ENCODE data around the gene KPTN. TPM values are rescaled to one million over a fixed set of nuclear protein-coding genes. Genes with fewer than 3 reads are reported as not detected.

Gene KPTN
- total RNA-seq, 1 experiment from 2014 or later: 22.8 TPM

- DNase-seq: peak; percentile 69
- H3K27me3 Mint-ChIP-seq (ENCODE audit: unreplicated experiment): peaks cover 100% of the 10 kb centered on the region
- no TSS peak for BruUV-seq (replicated peaks)
- CTCF ChIA-PET: interaction anchor here (0.6 to 1.7 kb wide), 4 partner anchors 11 to 269 kb away, joined by 6 to 10 read pairs (median 8); no protein-coding TSS in a partner anchor
- peak overlapping the region; percentile 2 for H3K27ac Mint-ChIP-seq (ENCODE audit: unreplicated experiment)
- H3K36me3 Mint-ChIP-seq (ENCODE audit: insufficient read depth, unreplicated experiment): no peaks in the 10 kb centered on the region
- H3K4me1 Mint-ChIP-seq (ENCODE audit: low read depth, unreplicated experiment): peaks cover 12% of the 10 kb centered on the region
- no peak overlapping the region for H3K4me3 Mint-ChIP-seq (ENCODE audit: low read depth, unreplicated experiment)
- intact Hi-C loops (cut with micrococcal nuclease; ENCODE audit: unreplicated experiment): loop anchor here (2.0 kb wide), 1 partner anchor 170 kb away; the partner anchor contains the start of gene BICRA
- no peaks in the 10 kb centered on the region for H3K9me3 Mint-ChIP-seq (ENCODE audit: low read depth, unreplicated experiment)
- TF ChIP-seq CTCF (IDR thresholded peaks at IDR 0.05; ENCODE audit: unreplicated experiment): no peak
These were observed 45.2 kb downstream of the KPTN start for GRCh38 chr19:47438793-47439220.

GRCh38 chr19:47437500-47437899 lies 46.5 kb downstream of the KPTN start:
- DNase-seq: no peak
- Mint-ChIP-seq H3K36me3 (ENCODE audit: insufficient read depth, unreplicated experiment) (no peaks in the 10 kb centered on the region), H3K4me1 (ENCODE audit: low read depth, unreplicated experiment) (peaks cover 12% of the 10 kb centered on the region), H3K9me3 (ENCODE audit: low read depth, unreplicated experiment) (no peaks in the 10 kb centered on the region), H3K4me3 (ENCODE audit: low read depth, unreplicated experiment) (no peak overlapping the region), H3K27ac (ENCODE audit: unreplicated experiment) (no peak overlapping the region), H3K27me3 (ENCODE audit: unreplicated experiment) (peaks cover 98% of the 10 kb centered on the region)
- CTCF ChIA-PET: interaction anchor here (1.0 to 1.6 kb wide), 2 partner anchors 269 to 275 kb away, joined by 4 to 9 read pairs; partner anchors contain the start of gene EHD2
- TF ChIP-seq CTCF (IDR thresholded peaks at IDR 0.05; ENCODE audit: unreplicated experiment): no peak
- intact Hi-C loops (cut with micrococcal nuclease; ENCODE audit: unreplicated experiment): loop anchor here (2.0 kb wide), 1 partner anchor 269 kb away; no protein-coding TSS in a partner anchor
- no TSS peak for BruUV-seq (replicated peaks)

GRCh38 chr19:47436712-47437401 lies 47.2 kb downstream of the KPTN start:
- Mint-ChIP-seq H3K27ac (ENCODE audit: unreplicated experiment) (no peak overlapping the region), H3K36me3 (ENCODE audit: insufficient read depth, unreplicated experiment) (no peaks in the 10 kb centered on the region), H3K4me3 (ENCODE audit: low read depth, unreplicated experiment) (no peak overlapping the region), H3K27me3 (ENCODE audit: unreplicated experiment) (peaks cover 98% of the 10 kb centered on the region), H3K9me3 (ENCODE audit: low read depth, unreplicated experiment) (no peaks in the 10 kb centered on the region), H3K4me1 (ENCODE audit: low read depth, unreplicated experiment) (peaks cover 12% of the 10 kb centered on the region)
- peak; percentile 95 for TF ChIP-seq CTCF (IDR thresholded peaks at IDR 0.05; ENCODE audit: unreplicated experiment)
- peak; percentile 92 for DNase-seq
- BruUV-seq (replicated peaks): no TSS peak
- intact Hi-C loops (cut with micrococcal nuclease; ENCODE audit: unreplicated experiment): loop anchor here (1.0 to 2.0 kb wide), 2 partner anchors 261 to 270 kb away; no protein-coding TSS in a partner anchor
- CTCF ChIA-PET: interaction anchor here (0.5 to 2.0 kb wide), 24 partner anchors 9 to 689 kb away, joined by 3 to 98 read pairs (median 6); partner anchors contain the start of genes EHD2, INAFM1, KPTN and NAPA

DNA sequence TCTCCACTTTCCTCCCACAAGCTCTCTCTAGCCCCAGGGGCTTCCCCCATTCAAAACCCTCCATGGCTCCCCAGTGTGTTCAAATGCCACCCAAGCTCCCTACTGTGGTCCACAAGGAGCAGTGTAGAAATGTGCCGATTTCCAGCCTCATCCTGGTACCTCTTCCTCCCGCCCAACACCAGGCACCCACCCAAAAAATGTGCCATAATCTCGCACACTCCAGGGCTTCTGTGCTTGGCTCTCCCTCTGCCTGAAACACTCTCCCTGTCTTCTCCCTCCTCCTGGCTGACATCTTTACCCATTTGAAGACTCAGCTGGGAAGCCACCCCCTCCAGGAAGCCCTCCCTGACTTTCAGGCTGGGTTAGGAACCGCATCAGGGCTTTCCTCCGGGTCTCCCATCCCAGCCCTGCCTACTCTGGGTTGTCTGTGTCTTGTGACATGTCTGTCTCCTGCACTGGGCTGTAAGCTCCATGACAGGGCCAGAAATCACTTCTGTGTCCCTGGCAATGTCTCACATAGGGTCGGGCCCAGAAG lies 48.1 kb downstream of the KPTN start:
- Mint-ChIP-seq H3K9me3 (ENCODE audit: low read depth, unreplicated experiment) (no peaks in the 10 kb centered on the region), H3K27ac (ENCODE audit: unreplicated experiment) (no peak overlapping the region), H3K4me3 (ENCODE audit: low read depth, unreplicated experiment) (no peak overlapping the region), H3K27me3 (ENCODE audit: unreplicated experiment) (peaks cover 97% of the 10 kb centered on the region), H3K4me1 (ENCODE audit: low read depth, unreplicated experiment) (peaks cover 12% of the 10 kb centered on the region), H3K36me3 (ENCODE audit: insufficient read depth, unreplicated experiment) (no peaks in the 10 kb centered on the region)
- no TSS peak for BruUV-seq (replicated peaks)
- CTCF ChIA-PET: interaction anchor here (1.0 to 2.0 kb wide), 11 partner anchors 8 to 277 kb away, joined by 4 to 98 read pairs (median 10); partner anchors contain the start of genes EHD2, KPTN and NAPA
- no peak for TF ChIP-seq CTCF (IDR thresholded peaks at IDR 0.05; ENCODE audit: unreplicated experiment)
- DNase-seq: no peak
- intact Hi-C loops (cut with micrococcal nuclease; ENCODE audit: unreplicated experiment): loop anchor here (1.0 to 2.0 kb wide), 2 partner anchors 262 to 271 kb away; no protein-coding TSS in a partner anchor

Data from Calu3 (cell line).